HepG2 (cell line): ENCODE data around the gene ADGRD1. TPM values are rescaled to one million over a fixed set of nuclear protein-coding genes. Genes with fewer than 3 reads are reported as not detected.

Experiments used
- FLYWCH1 ChIP-seq: sonication (generic); formaldehyde crosslinking; IDR thresholded peaks from 2 replicates; pipeline ENCODE4 v1.8.1; 2023; ENCODE audit warnings: mild to moderate bottlenecking, missing genetic modification reagents
- FOSL1 ChIP-seq: sonication (generic); formaldehyde crosslinking; IDR thresholded peaks from 2 replicates; pipeline ENCODE4 v1.9.0; 2021; ENCODE audit warnings: missing genetic modification reagents, borderline replicate concordance
- FOXK1 ChIP-seq: sonication (generic); formaldehyde crosslinking; IDR thresholded peaks from 2 replicates; pipeline ENCODE4 v1.4.0; 2020; ENCODE audit warnings: low read depth, missing genetic modification reagents, borderline replicate concordance
- HNRNPL ChIP-seq: fragments of 200-400 bp; formaldehyde crosslinking; IDR thresholded peaks from 2 replicates; pipeline ENCODE4 v1.6.1; 2017; ENCODE audit warnings: mild to moderate bottlenecking, low read depth, low read length
- JUNB ChIP-seq: sonication (generic); formaldehyde crosslinking; IDR thresholded peaks from 2 replicates; pipeline ENCODE4 v1.8.0; 2022; ENCODE audit warnings: missing genetic modification reagents, mild to moderate bottlenecking, borderline replicate concordance
- KDM2A ChIP-seq: sonication (generic); formaldehyde crosslinking; IDR thresholded peaks from 2 replicates; pipeline ENCODE4 v1.4.0; 2020; ENCODE audit warnings: low read depth, missing genetic modification reagents, borderline replicate concordance
- KDM4B ChIP-seq: sonication (generic); formaldehyde crosslinking; IDR thresholded peaks from 2 replicates; pipeline ENCODE4 v1.4.0; 2020; ENCODE audit warnings: missing genetic modification reagents
- KMT2A ChIP-seq: sonication (generic); formaldehyde crosslinking; IDR thresholded peaks from 2 replicates; pipeline ENCODE4 v1.4.0; 2020; ENCODE audit warnings: missing genetic modification reagents
- MAFG ChIP-seq: sonication (generic); formaldehyde crosslinking; IDR thresholded peaks from 2 replicates; pipeline ENCODE4 v1.5.1; 2020; ENCODE audit warnings: mild to moderate bottlenecking, missing genetic modification reagents
- MXD4 ChIP-seq: IDR thresholded peaks from 2 replicates; pipeline ENCODE4 v1.6.1; 2016; ENCODE audit warnings: mild to moderate bottlenecking, missing biosample characterization, missing genetic modification reagents
- MYC ChIP-seq: sonication (generic); formaldehyde crosslinking; IDR thresholded peaks from 2 replicates; pipeline ENCODE4 v1.9.0; 2021; ENCODE audit warnings: missing genetic modification reagents, borderline replicate concordance
- PCBP1 ChIP-seq: fragments of 200-400 bp; formaldehyde crosslinking; IDR thresholded peaks from 2 replicates; pipeline ENCODE4 v1.6.1; 2017; ENCODE audit warnings: mild to moderate bottlenecking, low read depth, low read length, borderline replicate concordance
- POGK ChIP-seq: sonication (generic); formaldehyde crosslinking; conservative IDR thresholded peaks from 2 replicates; pipeline ENCODE4 v1.8.0; 2022; ENCODE audit warnings: mild to moderate bottlenecking, moderate library complexity, missing genetic modification reagents
- PTBP1 ChIP-seq: fragments of 200-400 bp; formaldehyde crosslinking; IDR thresholded peaks from 2 replicates; pipeline ENCODE4 v1.6.1; 2018; ENCODE audit warnings: low read length, low read depth; ENCODE audit not compliant: poor library complexity, severe bottlenecking
- SAP130 ChIP-seq: IDR thresholded peaks from 2 replicates; pipeline ENCODE4 v1.6.1; 2016; ENCODE audit warnings: low read depth
- SATB2 ChIP-seq: sonication (generic); formaldehyde crosslinking; IDR thresholded peaks from 2 replicates; pipeline ENCODE4 v1.5.0; 2020; ENCODE audit warnings: missing genetic modification reagents
- SNAI1 ChIP-seq: sonication (generic); formaldehyde crosslinking; IDR thresholded peaks from 2 replicates; pipeline ENCODE4 v1.5.0; 2020; ENCODE audit warnings: mild to moderate bottlenecking, missing genetic modification reagents, borderline replicate concordance
- WIZ ChIP-seq: sonication (generic); formaldehyde crosslinking; IDR thresholded peaks from 2 replicates; pipeline ENCODE4 v1.5.1; 2020; ENCODE audit warnings: mild to moderate bottlenecking, missing genetic modification reagents
- ZFYVE20 ChIP-seq: sonication (generic); formaldehyde crosslinking; IDR thresholded peaks from 2 replicates; pipeline ENCODE4 v1.8.0; 2023; ENCODE audit warnings: low read depth, mild to moderate bottlenecking, moderate library complexity, missing genetic modification reagents, borderline replicate concordance
- ZKSCAN1 ChIP-seq: fragments of 150-350 bp; IDR thresholded peaks from 2 replicates; pipeline ENCODE4 v1.6.1; 2014; ENCODE audit warnings: low read length
- ZNF230 ChIP-seq: sonication (generic); formaldehyde crosslinking; IDR thresholded peaks from 2 replicates; pipeline ENCODE4 v1.4.0; 2020; ENCODE audit warnings: mild to moderate bottlenecking, missing genetic modification reagents
- ZNF326 ChIP-seq: sonication (generic); formaldehyde crosslinking; IDR thresholded peaks from 2 replicates; pipeline ENCODE4 v1.4.0; 2020; ENCODE audit warnings: missing genetic modification reagents, borderline replicate concordance
- ZNF841 ChIP-seq: sonication (generic); formaldehyde crosslinking; IDR thresholded peaks from 2 replicates; pipeline ENCODE4 v1.8.1; 2023; ENCODE audit warnings: missing genetic modification reagents, borderline replicate concordance
- ZNF891 ChIP-seq: sonication (generic); formaldehyde crosslinking; IDR thresholded peaks from 2 replicates; pipeline ENCODE4 v1.5.0; 2020; ENCODE audit warnings: mild to moderate bottlenecking, missing genetic modification reagents
- ZZZ3 ChIP-seq: sonication (generic); formaldehyde crosslinking; IDR thresholded peaks from 2 replicates; pipeline ENCODE4 v1.4.0; 2020; ENCODE audit warnings: missing genetic modification reagents, mild to moderate bottlenecking, borderline replicate concordance
- polyA plus RNA-seq, 8 experiments: library from polyadenylated mRNA; depleted of rRNA in 3 of 8; stranded (reverse) in 7 of 8; unstranded in 1 of 8; fragments of >200 nt; fragmentation: Illumina TruSeq in 4 of 8; extraction: Trizol in 4 of 8; gene quantifications; 2 replicates each; pipeline versions ENCODE4 v1.2.1 to v1.2.3, GENCODE V29; 2011 to 2016; ENCODE audit warnings: low read depth in 4 of 8, missing spikeins in 1 of 8, mixed read lengths in 1 of 8; ENCODE audit not compliant: insufficient read depth in 1 of 8
- total RNA-seq, 5 experiments: library from RNA; depleted of rRNA; stranded (reverse); fragments of >200 nt; fragmentation: Illumina TruSeq; extraction: Trizol; gene quantifications; 2 replicates each; pipeline ENCODE4 v1.2.3, GENCODE V29; 2016; ENCODE audit warnings: low read depth in 1 of 5
- TF ChIP-seq, protein P1 (sequence below): sonication (generic); formaldehyde crosslinking; IDR thresholded peaks from 2 replicates; pipeline ENCODE4 v1.4.0; 2020; ENCODE audit warnings: missing genetic modification reagents
- TF ChIP-seq, protein P2 (sequence below): sonication (generic); formaldehyde crosslinking; conservative IDR thresholded peaks from 2 replicates; pipeline ENCODE4 v1.8.0; 2022; ENCODE audit warnings: low read depth, missing genetic modification reagents

The ADGRD1 gene
- total and polyA plus RNA-seq, 2 of the 13 experiments (the other 11 are each of a cell fraction or from before 2014, with no cell fraction given), result 0.46 to 12.4 TPM

GRCh38 chr12:130983328-130984017, 29.8 kb downstream of the ADGRD1 start (continued):
- TF ChIP-seq, protein P1, sequence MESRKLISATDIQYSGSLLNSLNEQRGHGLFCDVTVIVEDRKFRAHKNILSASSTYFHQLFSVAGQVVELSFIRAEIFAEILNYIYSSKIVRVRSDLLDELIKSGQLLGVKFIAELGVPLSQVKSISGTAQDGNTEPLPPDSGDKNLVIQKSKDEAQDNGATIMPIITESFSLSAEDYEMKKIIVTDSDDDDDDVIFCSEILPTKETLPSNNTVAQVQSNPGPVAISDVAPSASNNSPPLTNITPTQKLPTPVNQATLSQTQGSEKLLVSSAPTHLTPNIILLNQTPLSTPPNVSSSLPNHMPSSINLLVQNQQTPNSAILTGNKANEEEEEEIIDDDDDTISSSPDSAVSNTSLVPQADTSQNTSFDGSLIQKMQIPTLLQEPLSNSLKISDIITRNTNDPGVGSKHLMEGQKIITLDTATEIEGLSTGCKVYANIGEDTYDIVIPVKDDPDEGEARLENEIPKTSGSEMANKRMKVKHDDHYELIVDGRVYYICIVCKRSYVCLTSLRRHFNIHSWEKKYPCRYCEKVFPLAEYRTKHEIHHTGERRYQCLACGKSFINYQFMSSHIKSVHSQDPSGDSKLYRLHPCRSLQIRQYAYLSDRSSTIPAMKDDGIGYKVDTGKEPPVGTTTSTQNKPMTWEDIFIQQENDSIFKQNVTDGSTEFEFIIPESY, result no peak
- TF ChIP-seq PCBP1 (no peak), ZNF230 (CRISPR knock-in tag) (no peak), FOSL1 (CRISPR knock-in tag) (no peak), KDM2A (CRISPR knock-in tag) (no peak), MXD4 (CRISPR knock-in tag) (no peak), ZNF891 (CRISPR knock-in tag) (no peak), JUNB (CRISPR knock-in tag) (no peak), MYC (no peak), HNRNPL (no peak), ZNF841 (CRISPR knock-in tag) (no peak), SNAI1 (CRISPR knock-in tag) (no peak), WIZ (CRISPR knock-in tag) (0 out of 2 replicates have a peak, but pooled peaks have one; percentile 6), PTBP1 (no peak), MAFG (no peak), ZNF326 (CRISPR knock-in tag) (no peak), FLYWCH1 (no peak), ZZZ3 (CRISPR knock-in tag) (no peak), FOXK1 (CRISPR knock-in tag) (no peak), KDM4B (CRISPR knock-in tag) (no peak), ZFYVE20 (CRISPR knock-in tag) (no peak), SATB2 (CRISPR knock-in tag) (no peak), SAP130 (CRISPR knock-in tag) (peak; percentile 12; the same call in 1 of the 2 replicates), POGK (0 out of 2 replicates have a peak, but pooled peaks have one; percentile 14), KMT2A (CRISPR knock-in tag) (no peak), ZKSCAN1 (no peak)
- TF ChIP-seq, protein P2, sequence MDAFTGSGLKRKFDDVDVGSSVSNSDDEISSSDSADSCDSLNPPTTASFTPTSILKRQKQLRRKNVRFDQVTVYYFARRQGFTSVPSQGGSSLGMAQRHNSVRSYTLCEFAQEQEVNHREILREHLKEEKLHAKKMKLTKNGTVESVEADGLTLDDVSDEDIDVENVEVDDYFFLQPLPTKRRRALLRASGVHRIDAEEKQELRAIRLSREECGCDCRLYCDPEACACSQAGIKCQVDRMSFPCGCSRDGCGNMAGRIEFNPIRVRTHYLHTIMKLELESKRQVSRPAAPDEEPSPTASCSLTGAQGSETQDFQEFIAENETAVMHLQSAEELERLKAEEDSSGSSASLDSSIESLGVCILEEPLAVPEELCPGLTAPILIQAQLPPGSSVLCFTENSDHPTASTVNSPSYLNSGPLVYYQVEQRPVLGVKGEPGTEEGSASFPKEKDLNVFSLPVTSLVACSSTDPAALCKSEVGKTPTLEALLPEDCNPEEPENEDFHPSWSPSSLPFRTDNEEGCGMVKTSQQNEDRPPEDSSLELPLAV (CRISPR knock-in tag), result no peak
